Measurements from ENCODE around the gene BDP1.
"Not testable (repeated sequence)": the region's sequence is repeated elsewhere in the genome, so short reads cannot be mapped to it uniquely, and the experiment has no call there.

Gene BDP1

GRCh38 chr5:71461360-71461759 lies 5.9 kb downstream of the BDP1 start:
- in situ Hi-C loops (cut with MboI; ENCODE audit: low sequenced_read_pairs), result no loop called here

DNA sequence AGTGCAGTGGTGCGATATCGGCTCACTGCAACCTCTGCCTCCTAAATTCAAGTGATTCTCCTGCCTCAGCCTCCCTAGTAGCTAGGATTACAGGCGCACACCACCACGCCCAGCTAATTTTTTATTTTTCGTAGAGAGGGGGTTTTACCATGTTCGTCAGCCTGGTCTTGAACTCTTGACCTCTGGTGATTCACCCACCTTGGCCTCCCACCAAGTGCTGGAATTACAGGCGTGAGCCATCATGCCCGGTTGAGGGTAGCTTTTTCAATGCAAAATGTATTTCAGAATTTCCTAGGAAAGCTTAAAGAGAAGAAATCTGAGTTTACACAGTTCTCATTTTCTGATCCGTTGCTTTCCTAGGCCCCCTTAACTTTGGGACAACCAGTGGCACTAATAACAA lies 15.7 kb downstream of the BDP1 start:
- in situ Hi-C loops (cut with MboI; ENCODE audit: low sequenced_read_pairs), result no loop called here

DNA sequence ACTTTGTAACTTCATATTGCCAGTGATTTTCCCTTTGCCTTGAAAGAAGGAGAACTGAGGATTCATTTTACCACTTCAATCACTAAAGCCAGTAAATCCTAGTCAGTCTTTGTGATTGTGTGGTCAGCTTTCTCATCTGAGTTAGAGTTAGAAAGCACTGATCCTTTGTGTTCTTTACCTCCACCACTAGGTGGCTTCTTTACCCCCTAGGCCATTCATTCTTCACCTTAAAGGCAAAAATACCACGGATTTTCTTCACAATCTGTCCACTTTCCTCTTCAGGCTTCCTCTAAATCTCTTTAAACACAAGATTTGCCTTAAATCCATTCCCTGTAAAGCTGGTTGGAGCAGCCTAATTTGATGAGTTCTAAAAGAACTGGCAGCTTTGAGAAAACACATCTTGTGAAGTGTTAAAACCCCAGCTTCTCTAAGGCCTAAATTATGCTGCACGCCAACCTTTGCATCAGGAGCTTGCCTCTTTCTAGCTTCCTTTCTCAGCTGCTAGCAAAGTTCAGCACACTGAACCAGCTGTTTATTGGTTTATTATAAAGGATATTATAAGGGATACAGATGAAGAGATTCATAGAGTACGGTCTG lies 20.4 kb downstream of the BDP1 start:
- in situ Hi-C loops (cut with MboI; ENCODE audit: low sequenced_read_pairs), result no loop called here

DNA sequence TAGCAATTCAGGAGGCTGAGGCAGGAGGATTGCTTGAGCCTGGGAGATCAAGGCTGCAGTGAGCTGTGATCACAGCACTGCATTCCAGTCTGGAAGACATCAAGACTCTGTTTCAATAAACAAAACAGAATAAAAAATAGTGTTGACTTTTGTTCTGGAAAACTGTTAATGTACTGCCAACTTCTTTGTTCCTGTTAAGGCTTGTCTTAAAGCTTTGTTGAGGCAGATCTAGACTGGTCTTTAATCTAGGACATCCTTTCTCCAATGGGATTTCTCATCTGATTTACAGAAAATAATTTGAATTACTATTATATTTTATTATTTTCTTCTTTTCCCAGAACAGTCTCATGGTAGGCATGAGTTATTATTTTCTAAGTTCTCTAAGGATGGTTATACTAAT lies 26.0 kb downstream of the BDP1 start:
- in situ Hi-C loops (cut with MboI; ENCODE audit: low sequenced_read_pairs), result no loop called here

- in situ Hi-C loops (cut with MboI; ENCODE audit: low sequenced_read_pairs), result no loop called here
These were observed 26.7 kb downstream of the BDP1 start for GRCh38 chr5:71482132-71482531.

GRCh38 chr5:71483355-71483754 lies 27.9 kb downstream of the BDP1 start:
- in situ Hi-C loops (cut with MboI; ENCODE audit: low sequenced_read_pairs), result no loop called here

- in situ Hi-C loops (cut with MboI; ENCODE audit: low sequenced_read_pairs), result no loop called here
These were observed 37.6 kb downstream of the BDP1 start for GRCh38 chr5:71492817-71493615.

GRCh38 chr5:71494202-71494601 lies 38.8 kb downstream of the BDP1 start:
- in situ Hi-C loops (cut with MboI; ENCODE audit: low sequenced_read_pairs), result not testable (repeated sequence)

- in situ Hi-C loops (cut with MboI; ENCODE audit: low sequenced_read_pairs), result not testable (repeated sequence)
These were observed 43.3 kb downstream of the BDP1 start for GRCh38 chr5:71498756-71499155.

GRCh38 chr5:71503536-71503935 lies 48.1 kb downstream of the BDP1 start:
- in situ Hi-C loops (cut with MboI; ENCODE audit: low sequenced_read_pairs), result no loop called here

GRCh38 chr5:71522151-71522550 lies 66.7 kb downstream of the BDP1 start:
- in situ Hi-C loops (cut with MboI; ENCODE audit: low sequenced_read_pairs), result no loop called here

- in situ Hi-C loops (cut with MboI; ENCODE audit: low sequenced_read_pairs), result not testable (repeated sequence)
These were observed 70.2 kb downstream of the BDP1 start for GRCh38 chr5:71525611-71526010.

GRCh38 chr5:71528206-71528605 lies 72.8 kb downstream of the BDP1 start:
- in situ Hi-C loops (cut with MboI; ENCODE audit: low sequenced_read_pairs), result no loop called here

GRCh38 chr5:71529682-71530081 lies 74.2 kb downstream of the BDP1 start:
- in situ Hi-C loops (cut with MboI; ENCODE audit: low sequenced_read_pairs), result no loop called here

- in situ Hi-C loops (cut with MboI; ENCODE audit: low sequenced_read_pairs), result no loop called here
These were observed 77.7 kb downstream of the BDP1 start for GRCh38 chr5:71533142-71533541.

DNA sequence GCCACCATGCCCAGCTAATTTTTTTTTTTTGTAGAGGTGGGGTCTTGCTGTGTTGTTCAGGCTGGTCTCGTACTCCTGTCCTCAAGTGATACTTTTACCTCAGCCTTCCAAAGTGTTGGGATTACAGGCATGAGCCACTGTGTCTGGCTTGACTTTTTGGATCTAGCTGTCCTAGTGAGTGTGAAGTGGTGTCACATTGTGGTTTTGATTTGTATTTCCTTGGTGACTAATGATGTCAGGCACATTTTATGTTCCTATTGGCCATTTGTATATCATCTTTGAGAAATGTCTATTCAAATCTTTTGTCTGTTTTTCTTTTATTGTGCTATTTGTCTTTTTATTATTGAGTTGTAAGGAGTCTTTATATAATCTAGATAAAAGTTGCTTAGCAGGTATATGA lies 78.2 kb downstream of the BDP1 start:
- in situ Hi-C loops (cut with MboI; ENCODE audit: low sequenced_read_pairs), result no loop called here

- in situ Hi-C loops (cut with MboI; ENCODE audit: low sequenced_read_pairs), result no loop called here
These were observed 82.2 kb downstream of the BDP1 start for GRCh38 chr5:71537687-71538086.

DNA sequence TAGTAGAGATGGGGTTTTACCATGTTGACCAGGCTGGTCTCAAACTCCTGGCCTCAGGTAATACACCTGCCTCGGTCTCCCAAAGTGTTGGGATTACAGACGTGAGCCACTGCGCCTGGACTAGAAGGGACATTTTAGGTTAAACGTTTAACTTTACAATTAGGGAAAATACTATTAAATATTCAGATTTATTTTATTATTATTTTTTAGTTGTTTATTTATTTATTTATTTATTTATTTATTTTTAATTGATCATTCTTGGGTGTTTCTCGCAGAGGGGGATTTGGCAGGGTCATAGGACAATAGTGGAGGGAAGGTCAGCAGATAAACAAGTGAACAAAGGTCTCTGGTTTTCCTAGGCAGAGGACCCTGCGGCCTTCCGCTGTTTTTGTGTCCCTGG lies 95.4 kb downstream of the BDP1 start:
- in situ Hi-C loops (cut with MboI; ENCODE audit: low sequenced_read_pairs), result not testable (repeated sequence)

DNA sequence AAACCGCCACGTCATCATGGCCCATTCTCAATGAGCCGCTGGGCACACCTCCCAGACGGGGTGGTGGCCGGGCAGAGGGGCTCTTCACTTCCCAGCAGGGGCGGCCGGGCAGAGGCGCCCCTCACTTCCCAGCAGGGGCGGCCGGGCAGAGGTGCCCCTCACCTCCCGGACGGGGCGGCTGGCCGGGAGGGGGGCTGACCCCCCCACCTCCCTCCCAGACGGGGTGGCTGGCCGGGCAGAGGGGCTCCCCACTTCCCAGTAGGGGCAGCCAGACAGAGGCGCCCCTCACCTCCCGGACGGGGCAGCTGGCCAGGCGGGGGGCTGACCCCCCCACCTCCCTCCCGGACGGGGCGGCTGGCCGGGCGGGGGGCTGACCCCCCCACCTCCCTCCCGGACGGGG lies 96.1 kb downstream of the BDP1 start:
- in situ Hi-C loops (cut with MboI; ENCODE audit: low sequenced_read_pairs), result not testable (repeated sequence)

DNA sequence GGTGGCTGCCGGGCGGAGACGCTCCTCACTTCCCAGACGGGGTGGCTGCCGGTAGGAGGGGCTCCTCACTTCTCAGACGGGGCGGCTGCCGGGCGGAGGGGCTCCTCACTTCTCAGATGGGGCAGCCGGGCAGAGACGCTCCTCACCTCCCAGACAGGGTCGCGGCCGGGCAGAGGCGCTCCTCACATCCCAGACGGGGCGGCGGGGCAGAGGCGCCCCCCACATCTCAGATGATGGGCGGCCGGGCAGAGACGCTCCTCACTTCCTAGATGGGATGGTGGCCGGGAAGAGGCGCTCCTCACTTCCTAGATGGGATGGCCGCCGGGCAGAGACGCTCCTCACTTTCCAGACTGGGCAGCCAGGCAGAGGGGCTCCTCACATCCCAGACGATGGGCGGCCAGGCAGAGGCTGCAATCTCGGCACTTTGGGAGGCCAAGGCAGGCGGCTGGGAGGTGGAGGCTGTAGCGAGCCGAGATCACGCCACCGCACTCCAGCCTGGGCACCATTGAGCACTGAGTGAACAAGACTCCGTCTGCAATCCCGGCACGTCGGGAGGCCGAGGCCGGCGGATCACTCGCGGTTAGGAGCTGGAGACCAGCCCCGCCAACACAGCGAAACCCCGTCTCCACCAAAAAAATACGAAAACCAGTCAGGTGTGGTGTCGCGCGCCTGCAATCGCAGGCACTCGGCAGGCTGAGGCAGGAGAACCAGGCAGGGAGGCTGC lies 96.7 kb downstream of the BDP1 start:
- in situ Hi-C loops (cut with MboI; ENCODE audit: low sequenced_read_pairs), result not testable (repeated sequence)

DNA sequence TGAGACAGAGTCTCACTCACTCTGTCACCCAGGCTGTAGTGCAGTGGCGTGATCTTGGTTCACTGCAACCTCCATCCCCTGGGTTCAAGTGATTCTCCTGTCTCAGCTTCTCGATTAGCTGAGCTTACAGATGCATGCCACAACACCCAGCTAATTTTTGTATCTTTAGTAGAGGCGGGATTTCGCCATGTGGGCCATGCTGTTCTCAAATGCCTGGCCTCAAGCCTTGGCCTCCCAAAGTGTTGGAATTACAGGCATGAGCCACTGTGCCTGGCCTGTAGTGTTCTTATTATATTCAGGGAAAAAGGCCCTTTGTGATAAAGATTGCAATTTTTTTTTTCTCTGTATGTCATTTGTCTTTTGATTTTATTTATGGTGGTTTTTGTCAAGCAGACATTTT lies 107.7 kb downstream of the BDP1 start:
- in situ Hi-C loops (cut with MboI; ENCODE audit: low sequenced_read_pairs), result no loop called here

DNA sequence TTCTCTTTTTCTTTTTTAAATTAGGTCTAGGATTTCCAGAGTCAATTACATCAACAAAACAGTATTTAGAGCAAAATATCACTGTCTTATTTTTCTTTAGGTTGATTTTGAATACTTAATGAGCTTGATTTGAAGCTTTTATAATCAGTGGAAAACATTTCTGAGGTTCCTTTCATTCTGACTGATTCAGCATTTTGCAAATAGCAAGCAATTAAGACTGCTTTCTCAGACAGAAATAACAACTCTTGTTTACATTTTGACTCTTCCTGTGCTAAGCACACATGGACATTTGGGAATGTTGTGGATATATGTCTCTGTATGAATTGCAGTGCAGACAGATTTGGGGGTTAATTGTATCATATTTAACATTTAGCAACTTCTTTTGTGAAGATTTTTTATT lies 109.4 kb downstream of the BDP1 start:
- in situ Hi-C loops (cut with MboI; ENCODE audit: low sequenced_read_pairs), result no loop called here
